ENCODE measurements around the gene BRIP1.

GRCh38 chr17:61704935-61705449 lies 158.3 kb downstream of the BRIP1 start:
- TF ChIP-seq GTF2B (IDR thresholded peaks at IDR 0.05; ENCODE audit: extremely low read depth, insufficient read length), result no peak
- TF ChIP-seq ZNF143 (CRISPR knock-in tag; IDR thresholded peaks at IDR 0.05), result no peak
- TF ChIP-seq JUND (IDR thresholded peaks at IDR 0.05; ENCODE audit: borderline replicate concordance, low read depth, low read length), result no peak
- TF ChIP-seq JUND (tag; IDR thresholded peaks at IDR 0.05; ENCODE audit: borderline replicate concordance, low read depth, low read length), result no peak
- TF ChIP-seq CTCF (IDR thresholded peaks at IDR 0.05 in 2 of 3, conservative IDR thresholded peaks at IDR 0.05 in 1 of 3; ENCODE audit: insufficient read depth in 2 of 3, low read depth in 1 of 3, low read length in 3 of 3), result no peak
